SK-N-SH (cell line): ENCODE measurements around the gene AFF3. TPM values are rescaled to one million over a fixed set of nuclear protein-coding genes. Genes with fewer than 3 reads are reported as not detected.

ENCODE experiments used
- CTCF ChIA-PET: fragments of 300-600, 350-600 bp; formaldehyde crosslinking; extraction: SDS; loops from one replicate; lab custom pipeline; 2021; lab: Yijun Ruan, JAX
- POLR2A ChIA-PET: fragments of 350-600 bp; sonication (Branson Sonifier 250); formaldehyde crosslinking; extraction: SDS; loops from one replicate; lab custom pipeline; 2020; ENCODE audit warnings: antibody characterized with exemption, inconsistent platforms; lab: Yijun Ruan, JAX
- DNase-seq: peaks from one replicate; pipeline ENCODE4 v3.0.0; 2012
- H2AFZ ChIP-seq: fragments of 200-600 bp; sonication (generic); 2 replicates; pipeline ENCODE4 v1.8.1; 2016; ENCODE audit warnings: antibody characterized with exemption, mild to moderate bottlenecking, low read depth
- H3F3A ChIP-seq: fragments of 200-600 bp; sonication (generic); replicated peaks from 2 replicates; pipeline ENCODE3; 2016; ENCODE audit warnings: antibody characterized with exemption, mild to moderate bottlenecking; ENCODE audit not compliant: insufficient read depth
- H3K27ac ChIP-seq, 2 experiments: fragments of 200-500 bp in 1 of 2; fragments of 200-600 bp in 1 of 2; sonication (Bioruptor generic) in 1 of 2; sonication (generic), shearing (Covaris generic) in 1 of 2; 2 replicates each; pipeline versions ENCODE4 v1.5.1 to v1.6.1; 2014 to 2016; ENCODE audit warnings: low read depth in 2 of 2, inconsistent platforms in 1 of 2, low read length in 1 of 2, mild to moderate bottlenecking in 1 of 2, mixed read lengths in 1 of 2
- H3K27me3 ChIP-seq: fragments of 200-600 bp; sonication (generic), shearing (Covaris generic); 2 replicates; pipeline ENCODE4 v1.6.1; 2016; ENCODE audit warnings: mixed run types; ENCODE audit not compliant: insufficient read depth
- H3K36me3 ChIP-seq, 2 experiments: fragments of 200-500 bp in 1 of 2; fragments of 200-600 bp in 1 of 2; sonication (Bioruptor generic) in 1 of 2; sonication (generic) in 1 of 2; replicated peaks in 1 of 2; 2 replicates each; pipeline versions ENCODE3 to v1.5.1; 2014 to 2016; ENCODE audit warnings: low read length in 1 of 2, mild to moderate bottlenecking in 1 of 2; ENCODE audit not compliant: insufficient read depth in 2 of 2, control insufficient read depth in 1 of 2
- H3K4me1 ChIP-seq, 2 experiments: fragments of 200-500 bp in 1 of 2; fragments of 200-600 bp in 1 of 2; sonication (Bioruptor generic) in 1 of 2; sonication (generic), shearing (Covaris generic) in 1 of 2; 2 replicates each; pipeline versions ENCODE4 v1.5.1 to v1.6.1; 2014 to 2016; ENCODE audit warnings: low read depth in 1 of 2, low read length in 1 of 2, mixed run types in 1 of 2; ENCODE audit not compliant: insufficient read depth in 2 of 2, control insufficient read depth in 1 of 2
- H3K4me2 ChIP-seq: fragments of 200-600 bp; sonication (generic), shearing (Covaris generic); 2 replicates; pipeline ENCODE4 v1.6.1; 2017; ENCODE audit warnings: mixed run types
- H3K4me3 ChIP-seq, 2 experiments: fragments of 200-500 bp in 1 of 2; fragments of 200-600 bp in 1 of 2; sonication (Bioruptor generic) in 1 of 2; sonication (generic), shearing (Covaris generic) in 1 of 2; 2 replicates each; pipeline versions ENCODE4 v1.5.1 to v1.8.1; 2014 to 2016; ENCODE audit warnings: low read depth in 2 of 2, inconsistent platforms in 1 of 2, low read length in 1 of 2, mild to moderate bottlenecking in 1 of 2, mixed read lengths in 1 of 2, moderate library complexity in 1 of 2
- H3K79me2 ChIP-seq: fragments of 200-600 bp; sonication (generic); 2 replicates; pipeline ENCODE4 v1.8.1; 2017; ENCODE audit warnings: mild to moderate bottlenecking; ENCODE audit not compliant: insufficient read depth
- H3K9ac ChIP-seq: fragments of 200-600 bp; sonication (generic); 2 replicates; pipeline ENCODE4 v1.6.1; 2017; ENCODE audit warnings: mixed run types
- H3K9me2 ChIP-seq: fragments of 200-600 bp; sonication (generic); 2 replicates; pipeline ENCODE4 v1.6.1; 2017; ENCODE audit warnings: mixed run types
- H3K9me3 ChIP-seq: fragments of 200-600 bp; sonication (generic); 2 replicates; pipeline ENCODE4 v1.6.1; 2017; ENCODE audit warnings: mixed run types, mild to moderate bottlenecking, moderate library complexity
- H4K20me1 ChIP-seq: fragments of 200-600 bp; sonication (generic); 2 replicates; pipeline ENCODE4 v1.6.1; 2017; ENCODE audit warnings: mild to moderate bottlenecking, mixed run types; ENCODE audit not compliant: insufficient read depth
- CHD2 ChIP-seq: fragments of 150-350 bp; IDR thresholded peaks from 2 replicates; pipeline ENCODE4 v1.6.1; 2018; ENCODE audit warnings: low read length; ENCODE audit not compliant: partially characterized antibody
- ELF1 ChIP-seq: IDR thresholded peaks from 2 replicates; pipeline ENCODE4 v1.4.0; 2012
- EP300 ChIP-seq, 2 experiments: IDR thresholded peaks; 2 replicates each; pipeline versions ENCODE4 v1.4.0 to v1.6.1; 2012; ENCODE audit warnings: borderline replicate concordance in 1 of 2, low read depth in 1 of 2, low read length in 1 of 2
- FOSL2 ChIP-seq: IDR thresholded peaks from 2 replicates; pipeline ENCODE4 v1.4.0; 2012; ENCODE audit warnings: low read depth, mild to moderate bottlenecking, moderate library complexity, borderline replicate concordance
- FOXM1 ChIP-seq: IDR thresholded peaks from 2 replicates; pipeline ENCODE4 v1.4.0; 2012; ENCODE audit warnings: low read depth, mild to moderate bottlenecking
- GATA2 ChIP-seq: sonication (generic); formaldehyde crosslinking; IDR thresholded peaks from 2 replicates; pipeline ENCODE4 v1.5.0; 2020; ENCODE audit warnings: mild to moderate bottlenecking, missing genetic modification reagents
- IRF3 ChIP-seq: fragments of 150-350 bp; IDR thresholded peaks from 2 replicates; pipeline ENCODE4 v1.6.1; 2016; ENCODE audit warnings: mild to moderate bottlenecking, low read depth, low read length
- MEF2A ChIP-seq: IDR thresholded peaks from 2 replicates; pipeline ENCODE4 v1.4.0; 2012; ENCODE audit warnings: low read depth, borderline replicate concordance
- NRF1 ChIP-seq: IDR thresholded peaks from 2 replicates; pipeline ENCODE4 v1.6.1; 2012; ENCODE audit warnings: low read depth, mild to moderate bottlenecking, low read length
- POLR2AphosphoS5 ChIP-seq: IDR thresholded peaks from 2 replicates; pipeline ENCODE4 v1.6.1; 2012; ENCODE audit warnings: low read depth, low read length
- RCOR1 ChIP-seq: fragments of 150-350 bp; IDR thresholded peaks from 2 replicates; pipeline ENCODE4 v1.6.1; 2017; ENCODE audit warnings: antibody characterized with exemption, low read length
- RFX5 ChIP-seq: IDR thresholded peaks from 2 replicates; pipeline ENCODE4 v1.6.1; 2012; ENCODE audit warnings: mild to moderate bottlenecking, improper control_type of control experiment, low read length
- TAF1 ChIP-seq: IDR thresholded peaks from 2 replicates; pipeline ENCODE4 v1.6.1; 2012; ENCODE audit warnings: low read depth, mild to moderate bottlenecking, low read length, moderate library complexity, borderline replicate concordance
- USF2 ChIP-seq: fragments of 150-350 bp; IDR thresholded peaks from 2 replicates; pipeline ENCODE4 v1.6.1; 2017; ENCODE audit warnings: antibody characterized with exemption, low read length, low read depth, borderline replicate concordance
- ZBTB33 ChIP-seq: IDR thresholded peaks from 2 replicates; pipeline ENCODE4 v1.4.0; 2012; ENCODE audit warnings: low read depth, borderline replicate concordance
- WGBS: methylation state at CpG from one replicate; pipeline ENCODE4 v1.1.6; 2017; ENCODE audit warnings: low lambda C conversion rate; 5-methylcytosine and 5-hydroxymethylcytosine counted together
- polyA plus RNA-seq, 3 experiments: library from polyadenylated mRNA; depleted of rRNA; stranded (reverse); fragments of >200 nt; gene quantifications; 2 replicates each; pipeline ENCODE4 v1.2.3, GENCODE V29; 2012
- TF ChIP-seq, protein P1 (sequence below): IDR thresholded peaks from 2 replicates; pipeline ENCODE4; 2012
- TF ChIP-seq, protein P2 (sequence below): IDR thresholded peaks from 2 replicates; pipeline ENCODE4 v1.6.1; 2012; ENCODE audit warnings: mild to moderate bottlenecking, low read depth, low read length, moderate library complexity

The AFF3 gene
- polyA plus RNA-seq, 1 of the 3 experiments (the other 2 are of a cell fraction), result 0.36 TPM

DNA sequence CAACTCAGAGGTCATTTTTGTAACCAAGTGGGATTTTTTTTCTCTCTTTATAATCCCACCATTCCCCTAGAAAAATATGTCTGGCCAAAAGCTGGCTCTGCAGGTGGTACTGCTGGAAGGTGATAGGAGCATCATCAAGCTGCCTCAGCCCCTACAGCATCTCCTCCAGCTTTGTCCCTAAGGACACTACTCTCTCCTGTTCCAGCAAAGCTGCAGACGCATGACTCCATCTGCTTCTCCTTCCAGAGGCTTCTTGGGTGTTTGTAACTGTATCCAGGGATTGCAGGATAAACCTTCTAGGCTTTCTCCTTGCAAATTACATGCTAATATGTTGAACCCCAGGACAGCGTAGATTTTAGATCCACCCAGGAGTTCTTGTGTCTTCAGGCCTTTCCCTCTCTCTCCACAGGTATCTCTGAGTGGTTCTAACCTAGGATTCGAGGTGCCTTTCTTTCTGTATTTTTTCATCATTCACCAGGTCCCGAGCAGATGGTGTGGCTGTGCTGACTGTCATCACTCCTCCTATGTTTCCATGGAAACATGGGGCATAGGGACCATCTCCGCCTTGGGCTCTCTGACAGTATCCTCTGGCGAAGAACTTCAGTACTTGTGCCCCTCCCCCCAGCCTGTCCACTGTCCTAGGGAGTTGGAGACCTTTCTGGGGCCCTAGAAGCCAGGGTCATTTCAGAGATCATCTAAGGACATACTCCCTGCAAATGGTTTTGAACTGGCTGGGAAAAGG, 34.3 kb downstream of the AFF3 start:
- Histone ChIP-seq H3K36me3 (no peaks in the 10 kb centered on the region), H3K79me2 (no peaks in the 10 kb centered on the region), H3K4me2 (no peak overlapping the region), H3K9ac (no peak overlapping the region), H3K27ac (no peak overlapping the region; a peak in 1 of 4 replicates), H3K4me3 (no peak overlapping the region), H2AFZ (no peak overlapping the region), H3K27me3 (peaks cover 16% of the 10 kb centered on the region; the same call in 1 of the 2 replicates), H3K4me1 (peaks cover 0 to 17% of the 10 kb centered on the region in 2 experiments; a peak in 2 of 4 replicates), H3F3A (no peaks in the 10 kb centered on the region), H4K20me1 (no peaks in the 10 kb centered on the region), H3K9me2 (no peaks in the 10 kb centered on the region), H3K9me3 (no peaks in the 10 kb centered on the region)
- WGBS, result 48% methylated on average over 6 of the region's 6 CpGs
- TF ChIP-seq RFX5, result no peak
- no peak for TF ChIP-seq ZBTB33
- no peak for TF ChIP-seq USF2
- TF ChIP-seq, protein P1, sequence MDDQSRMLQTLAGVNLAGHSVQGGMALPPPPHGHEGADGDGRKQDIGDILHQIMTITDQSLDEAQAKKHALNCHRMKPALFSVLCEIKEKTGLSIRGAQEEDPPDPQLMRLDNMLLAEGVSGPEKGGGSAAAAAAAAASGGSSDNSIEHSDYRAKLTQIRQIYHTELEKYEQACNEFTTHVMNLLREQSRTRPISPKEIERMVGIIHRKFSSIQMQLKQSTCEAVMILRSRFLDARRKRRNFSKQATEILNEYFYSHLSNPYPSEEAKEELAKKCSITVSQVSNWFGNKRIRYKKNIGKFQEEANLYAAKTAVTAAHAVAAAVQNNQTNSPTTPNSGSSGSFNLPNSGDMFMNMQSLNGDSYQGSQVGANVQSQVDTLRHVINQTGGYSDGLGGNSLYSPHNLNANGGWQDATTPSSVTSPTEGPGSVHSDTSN, result no peak
- TF ChIP-seq FOSL2, result no peak
- no peak for TF ChIP-seq POLR2AphosphoS5
- no peak for TF ChIP-seq NRF1
- TF ChIP-seq GATA2 (CRISPR knock-in tag), result no peak
- TF ChIP-seq MEF2A, result no peak
- TF ChIP-seq ELF1, result no peak
- TF ChIP-seq IRF3, result no peak
- TF ChIP-seq FOXM1, result no peak
- TF ChIP-seq RCOR1, result no peak
- no peak for TF ChIP-seq EP300 (IDR thresholded peaks at IDR 0.05; ENCODE audit: borderline replicate concordance in 1 of 2, low read depth in 1 of 2, low read length in 1 of 2)
- no peak for TF ChIP-seq CHD2
- no peak for TF ChIP-seq TAF1
- TF ChIP-seq, protein P2, sequence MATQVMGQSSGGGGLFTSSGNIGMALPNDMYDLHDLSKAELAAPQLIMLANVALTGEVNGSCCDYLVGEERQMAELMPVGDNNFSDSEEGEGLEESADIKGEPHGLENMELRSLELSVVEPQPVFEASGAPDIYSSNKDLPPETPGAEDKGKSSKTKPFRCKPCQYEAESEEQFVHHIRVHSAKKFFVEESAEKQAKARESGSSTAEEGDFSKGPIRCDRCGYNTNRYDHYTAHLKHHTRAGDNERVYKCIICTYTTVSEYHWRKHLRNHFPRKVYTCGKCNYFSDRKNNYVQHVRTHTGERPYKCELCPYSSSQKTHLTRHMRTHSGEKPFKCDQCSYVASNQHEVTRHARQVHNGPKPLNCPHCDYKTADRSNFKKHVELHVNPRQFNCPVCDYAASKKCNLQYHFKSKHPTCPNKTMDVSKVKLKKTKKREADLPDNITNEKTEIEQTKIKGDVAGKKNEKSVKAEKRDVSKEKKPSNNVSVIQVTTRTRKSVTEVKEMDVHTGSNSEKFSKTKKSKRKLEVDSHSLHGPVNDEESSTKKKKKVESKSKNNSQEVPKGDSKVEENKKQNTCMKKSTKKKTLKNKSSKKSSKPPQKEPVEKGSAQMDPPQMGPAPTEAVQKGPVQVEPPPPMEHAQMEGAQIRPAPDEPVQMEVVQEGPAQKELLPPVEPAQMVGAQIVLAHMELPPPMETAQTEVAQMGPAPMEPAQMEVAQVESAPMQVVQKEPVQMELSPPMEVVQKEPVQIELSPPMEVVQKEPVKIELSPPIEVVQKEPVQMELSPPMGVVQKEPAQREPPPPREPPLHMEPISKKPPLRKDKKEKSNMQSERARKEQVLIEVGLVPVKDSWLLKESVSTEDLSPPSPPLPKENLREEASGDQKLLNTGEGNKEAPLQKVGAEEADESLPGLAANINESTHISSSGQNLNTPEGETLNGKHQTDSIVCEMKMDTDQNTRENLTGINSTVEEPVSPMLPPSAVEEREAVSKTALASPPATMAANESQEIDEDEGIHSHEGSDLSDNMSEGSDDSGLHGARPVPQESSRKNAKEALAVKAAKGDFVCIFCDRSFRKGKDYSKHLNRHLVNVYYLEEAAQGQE, result no peak
- ChIA-PET CTCF (interaction anchor here (1.0 to 2.0 kb wide), 3 partner anchors 12 to 183 kb away, joined by 3 to 6 read pairs (median 5); no protein-coding TSS in a partner anchor), POLR2A (interaction anchor here (0.5 kb wide), 1 partner anchor 52 kb away, joined by 3 read pairs; no protein-coding TSS in a partner anchor)
- peak; percentile 32 for DNase-seq
